Natural killer cell (primary cell): ENCODE results near the gene TIGAR. TPM values are rescaled to one million over a fixed set of nuclear protein-coding genes. Genes with fewer than 3 reads are reported as not detected.

Experiments
- ATAC-seq, 3 donors: fragments of 150-1000 bp in 2 of 3; fragments of 200-7000 bp in 1 of 3; cut with Tn5 transposase; 1 replicate in 1 of 3; 2 replicates in 2 of 3; pipeline ENCODE4 v1.10.0; 2021; ENCODE audit warnings: mild to moderate bottlenecking in 2 of 3, moderate library complexity in 2 of 3
- DNase-seq, 2 donors: peaks; one replicate each; pipeline versions ENCODE4 v3.0.0 to v3.0.0-alpha.2; 2013 to 2021; ENCODE audit warnings: mixed read lengths in 1 of 2
- H3K27ac ChIP-seq: one replicate; pipeline ENCODE4 v1.5.1; 2013; ENCODE audit warnings: mild to moderate bottlenecking, low read length
- H3K27me3 ChIP-seq: one replicate; pipeline ENCODE4 v1.6.1; 2013; ENCODE audit warnings: low read length; ENCODE audit not compliant: control insufficient read depth, insufficient read depth
- H3K36me3 ChIP-seq: one replicate; pipeline ENCODE4 v1.6.1; 2013; ENCODE audit warnings: low read length; ENCODE audit not compliant: control insufficient read depth, insufficient read depth
- H3K4me1 ChIP-seq: one replicate; pipeline ENCODE4 v1.6.1; 2013; ENCODE audit warnings: low read length; ENCODE audit not compliant: control insufficient read depth, insufficient read depth
- H3K4me3 ChIP-seq: one replicate; pipeline ENCODE4 v1.5.1; 2013; ENCODE audit warnings: low read length
- H3K9me3 ChIP-seq: one replicate; pipeline ENCODE4 v1.6.1; 2013; ENCODE audit warnings: low read length; ENCODE audit not compliant: control insufficient read depth, insufficient read depth
- H3K27ac Mint-ChIP-seq, 2 donors: one replicate each; pipeline ENCODE4 v1.8.0; 2022; ENCODE audit warnings: mild to moderate bottlenecking in 2 of 2, mixed read lengths in 2 of 2, moderate library complexity in 1 of 2
- H3K27me3 Mint-ChIP-seq, 2 donors: one replicate each; pipeline ENCODE4 v1.8.0; 2022; ENCODE audit warnings: low read depth in 2 of 2, mixed read lengths in 2 of 2
- H3K36me3 Mint-ChIP-seq: one replicate; pipeline ENCODE4 v1.8.0; 2022; ENCODE audit warnings: mixed read lengths
- H3K4me1 Mint-ChIP-seq, 2 donors: one replicate each; pipeline ENCODE4 v1.8.0; 2022; ENCODE audit warnings: mixed read lengths in 2 of 2
- H3K4me3 Mint-ChIP-seq: one replicate; pipeline ENCODE4 v1.8.0; 2022; ENCODE audit warnings: mild to moderate bottlenecking, moderate library complexity, mixed read lengths
- H3K9me3 Mint-ChIP-seq, 2 donors: one replicate each; pipeline ENCODE4 v1.8.0; 2022; ENCODE audit warnings: mixed read lengths in 2 of 2
- WGBS: methylation state at CpG from one replicate; pipeline ENCODE4 v1.1.7; 2013; ENCODE audit warnings: missing lambda C conversion rate; ENCODE audit not compliant: insufficient coverage; 5-methylcytosine and 5-hydroxymethylcytosine counted together
- intact Hi-C: fragments of 100-400 bp; cut with micrococcal nuclease; formaldehyde crosslinking; loops from one replicate; pipeline ENCODE4 v1.14.2; 2022
- total RNA-seq, 4 donors: library from RNA; stranded (reverse); fragments of 120-200 nt in 1 of 4; gene quantifications; one replicate each; pipeline versions ENCODE4 v1.2.3 to v1.2.4, GENCODE V29; 2013 to 2022
- TF ChIP-seq, protein P1 (sequence below): fragments of 200-600 bp; IDR thresholded peaks from one replicate; pipeline ENCODE4 v1.8.0; 2022; ENCODE audit warnings: antibody characterized with exemption

Gene TIGAR
- total RNA-seq, 3 donors from 2014 or later (not counting 1 experiment from before 2014, with no cell fraction given), result 6.1 to 7.4 (median 7.3) TPM

DNA sequence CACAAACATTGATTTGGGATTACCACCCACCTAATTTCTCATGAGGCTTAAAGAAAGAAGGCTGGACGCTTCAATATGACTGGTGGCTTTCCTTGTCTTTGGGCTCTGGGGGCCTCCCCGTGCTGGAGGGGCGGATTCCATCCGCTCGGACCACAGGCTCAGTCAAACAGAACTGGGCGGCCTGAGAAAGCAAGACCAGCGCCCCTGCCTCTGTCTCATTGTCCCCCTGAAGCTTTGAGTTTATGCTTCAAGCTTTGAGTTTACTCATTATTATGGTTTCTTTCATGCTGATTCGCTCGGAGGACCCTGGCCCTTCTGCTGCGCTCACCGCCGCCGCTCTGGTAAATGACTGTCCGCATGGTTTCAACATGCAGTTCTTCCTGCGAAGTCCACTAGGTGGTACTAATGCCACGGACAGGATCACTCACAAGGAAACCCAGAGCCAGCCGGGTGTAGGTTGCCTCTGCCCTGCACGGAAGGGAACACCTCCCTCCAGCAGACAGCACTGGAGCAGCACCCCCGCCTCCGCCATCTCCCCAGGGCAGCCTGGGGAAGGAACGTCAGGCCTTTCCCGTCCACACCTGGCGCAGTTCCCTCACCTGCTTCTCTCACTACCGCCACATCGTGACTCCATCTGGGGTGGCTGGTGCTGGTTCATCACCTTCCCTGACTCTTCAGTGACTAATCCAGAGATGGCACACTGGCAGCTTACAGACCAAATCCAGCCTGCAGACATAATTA lies 13.2 kb upstream of the TIGAR start:
- DNase-seq, result peak in 1 of 2 donors; percentile 33
- intact Hi-C loops, result no loop called here
- Mint-ChIP-seq H3K9me3 (no peaks in the 10 kb centered on the region), H3K4me1 (peaks cover 15 to 25% of the 10 kb centered on the region in 2 donors), H3K27me3 (no peaks in the 10 kb centered on the region), H3K27ac (peak overlapping the region in 1 of 2 donors; percentile 46), H3K4me3 (no peak overlapping the region), H3K36me3 (peaks cover 24% of the 10 kb centered on the region)
- Histone ChIP-seq H3K4me3 (no peak overlapping the region), H3K27ac (no peak overlapping the region), H3K27me3 (no peaks in the 10 kb centered on the region), H3K9me3 (no peaks in the 10 kb centered on the region), H3K4me1 (no peaks in the 10 kb centered on the region), H3K36me3 (peaks cover 37% of the 10 kb centered on the region)
- TF ChIP-seq, protein P1, sequence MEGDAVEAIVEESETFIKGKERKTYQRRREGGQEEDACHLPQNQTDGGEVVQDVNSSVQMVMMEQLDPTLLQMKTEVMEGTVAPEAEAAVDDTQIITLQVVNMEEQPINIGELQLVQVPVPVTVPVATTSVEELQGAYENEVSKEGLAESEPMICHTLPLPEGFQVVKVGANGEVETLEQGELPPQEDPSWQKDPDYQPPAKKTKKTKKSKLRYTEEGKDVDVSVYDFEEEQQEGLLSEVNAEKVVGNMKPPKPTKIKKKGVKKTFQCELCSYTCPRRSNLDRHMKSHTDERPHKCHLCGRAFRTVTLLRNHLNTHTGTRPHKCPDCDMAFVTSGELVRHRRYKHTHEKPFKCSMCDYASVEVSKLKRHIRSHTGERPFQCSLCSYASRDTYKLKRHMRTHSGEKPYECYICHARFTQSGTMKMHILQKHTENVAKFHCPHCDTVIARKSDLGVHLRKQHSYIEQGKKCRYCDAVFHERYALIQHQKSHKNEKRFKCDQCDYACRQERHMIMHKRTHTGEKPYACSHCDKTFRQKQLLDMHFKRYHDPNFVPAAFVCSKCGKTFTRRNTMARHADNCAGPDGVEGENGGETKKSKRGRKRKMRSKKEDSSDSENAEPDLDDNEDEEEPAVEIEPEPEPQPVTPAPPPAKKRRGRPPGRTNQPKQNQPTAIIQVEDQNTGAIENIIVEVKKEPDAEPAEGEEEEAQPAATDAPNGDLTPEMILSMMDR, result no peak
- peak in 1 of 3 donors; percentile 21 for ATAC-seq
- WGBS, result 71% methylated on average over 25 of the region's 25 CpGs

DNA sequence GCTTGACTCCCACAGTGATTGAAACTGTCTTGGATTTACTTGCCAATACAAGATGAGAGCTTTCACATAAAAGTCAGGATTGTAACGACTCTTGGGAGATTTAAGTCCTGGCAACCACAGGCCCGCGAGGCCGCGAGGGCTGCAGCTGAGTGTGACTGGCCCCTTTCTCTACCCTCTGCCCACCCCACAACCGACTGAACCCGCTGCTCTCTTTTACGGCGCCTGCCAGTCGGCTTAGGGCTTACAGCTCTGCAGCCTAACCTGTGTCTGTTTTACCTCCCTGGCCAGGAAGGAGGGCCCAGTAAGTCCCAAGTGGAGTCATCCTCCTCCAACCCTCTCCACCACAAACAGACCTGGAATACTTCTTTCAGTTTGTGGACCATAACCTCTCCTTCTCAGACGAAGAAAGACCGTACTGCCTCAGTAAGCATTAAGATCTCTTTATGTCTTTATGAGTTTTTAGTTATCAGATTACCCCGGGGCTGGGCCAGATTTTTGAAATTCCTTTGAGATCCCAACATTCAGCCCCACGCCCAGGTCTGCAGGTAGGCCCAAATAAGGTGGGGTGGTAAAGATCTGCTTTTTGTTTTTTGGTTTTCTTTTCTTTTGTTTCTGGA lies 12.6 kb upstream of the TIGAR start:
- DNase-seq (no peak), ATAC-seq (no peak)
- Mint-ChIP-seq H3K27me3 (no peaks in the 10 kb centered on the region), H3K4me1 (peaks cover 12 to 18% of the 10 kb centered on the region in 2 donors), H3K4me3 (no peak overlapping the region), H3K36me3 (peaks cover 19% of the 10 kb centered on the region), H3K27ac (peak overlapping the region in 1 of 2 donors; percentile 54), H3K9me3 (no peaks in the 10 kb centered on the region)
- Histone ChIP-seq H3K27me3 (no peaks in the 10 kb centered on the region), H3K9me3 (no peaks in the 10 kb centered on the region), H3K4me1 (no peaks in the 10 kb centered on the region), H3K4me3 (no peak overlapping the region), H3K36me3 (peaks cover 32% of the 10 kb centered on the region), H3K27ac (no peak overlapping the region)
- 94% methylated on average over 13 of the region's 14 CpGs for WGBS
- TF ChIP-seq, protein P1, result no peak
- intact Hi-C loops, result no loop called here

DNA sequence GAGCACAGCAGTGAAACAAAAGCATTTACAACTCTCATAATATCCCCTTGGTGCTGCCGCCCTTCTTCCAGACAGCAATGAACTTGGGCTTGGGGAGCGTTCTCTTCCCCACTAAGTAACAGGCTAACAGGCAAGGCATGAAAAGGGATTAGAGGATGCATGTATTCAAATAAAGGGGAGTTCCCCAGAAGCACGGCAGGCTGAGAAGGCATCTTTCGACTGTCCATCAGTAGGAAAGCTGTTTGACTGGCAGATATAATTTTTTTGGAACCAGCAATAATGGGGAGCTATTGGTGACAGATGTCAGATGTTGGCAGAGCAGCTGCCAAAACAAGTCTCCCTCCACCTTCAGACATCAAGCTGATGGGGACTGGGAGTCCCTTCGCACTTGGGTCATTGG lies 9.2 kb upstream of the TIGAR start:
- Mint-ChIP-seq H3K36me3 (peaks cover 5% of the 10 kb centered on the region), H3K9me3 (no peaks in the 10 kb centered on the region), H3K27ac (no peak overlapping the region), H3K4me1 (peaks cover 0 to 4% of the 10 kb centered on the region in 2 donors), H3K4me3 (no peak overlapping the region), H3K27me3 (no peaks in the 10 kb centered on the region)
- H3K4me3 ChIP-seq, result no peak overlapping the region
- H3K36me3 ChIP-seq, result peaks cover 11% of the 10 kb centered on the region
- no peaks in the 10 kb centered on the region for H3K9me3 ChIP-seq
- H3K27ac ChIP-seq, result no peak overlapping the region
- H3K27me3 ChIP-seq, result no peaks in the 10 kb centered on the region
- ATAC-seq (no peak), DNase-seq (no peak)
- WGBS, result 97% methylated on average over 5 of the region's 5 CpGs
- intact Hi-C loops, result no loop called here
- TF ChIP-seq, protein P1, result no peak
- no peaks in the 10 kb centered on the region for H3K4me1 ChIP-seq
